ENCODE results near the gene ARMC12. TPM values are rescaled to one million over a fixed set of nuclear protein-coding genes. Genes with fewer than 3 reads are reported as not detected.

The ARMC12 gene
- total RNA-seq, 3 donors from 2014 or later (not counting 1 experiment from before 2014, with no cell fraction given): 0.59 to 1.5 (median 0.64) TPM

DNA sequence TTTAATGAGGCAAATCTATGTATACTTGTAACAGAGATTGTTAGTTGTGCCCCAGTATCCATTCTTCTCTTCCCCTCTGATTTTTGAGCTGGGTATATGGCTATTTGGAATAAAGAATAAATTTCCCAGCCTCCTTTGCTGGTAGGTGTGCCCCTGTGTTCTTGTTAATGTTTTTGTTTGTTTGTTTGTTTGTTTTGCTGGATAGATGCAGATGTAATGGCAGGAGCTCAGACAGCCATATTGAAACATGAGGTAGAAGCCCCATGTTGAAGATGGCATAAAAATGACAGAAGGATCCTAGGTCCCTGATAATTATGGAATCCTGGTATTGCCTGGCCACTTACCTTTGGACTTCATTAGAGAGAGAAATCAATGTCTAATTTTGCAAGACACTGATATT is 28.2 kb upstream of the ARMC12 start:
- ATAC-seq (no peak), DNase-seq (no peak)
- H3K4me1 ChIP-seq (ENCODE audit: control insufficient read depth, insufficient read depth, low read length): peaks cover 23% of the 10 kb centered on the region
- no peaks in the 10 kb centered on the region for H3K9me3 ChIP-seq (ENCODE audit: control insufficient read depth, insufficient read depth, low read length)
- H3K4me1 Mint-ChIP-seq: peaks cover 19 to 24% of the 10 kb centered on the region in 2 donors
- no peak overlapping the region for H3K27ac ChIP-seq (ENCODE audit: low read length)
- no peak overlapping the region for H3K27ac Mint-ChIP-seq
- TF ChIP-seq, protein P1, sequence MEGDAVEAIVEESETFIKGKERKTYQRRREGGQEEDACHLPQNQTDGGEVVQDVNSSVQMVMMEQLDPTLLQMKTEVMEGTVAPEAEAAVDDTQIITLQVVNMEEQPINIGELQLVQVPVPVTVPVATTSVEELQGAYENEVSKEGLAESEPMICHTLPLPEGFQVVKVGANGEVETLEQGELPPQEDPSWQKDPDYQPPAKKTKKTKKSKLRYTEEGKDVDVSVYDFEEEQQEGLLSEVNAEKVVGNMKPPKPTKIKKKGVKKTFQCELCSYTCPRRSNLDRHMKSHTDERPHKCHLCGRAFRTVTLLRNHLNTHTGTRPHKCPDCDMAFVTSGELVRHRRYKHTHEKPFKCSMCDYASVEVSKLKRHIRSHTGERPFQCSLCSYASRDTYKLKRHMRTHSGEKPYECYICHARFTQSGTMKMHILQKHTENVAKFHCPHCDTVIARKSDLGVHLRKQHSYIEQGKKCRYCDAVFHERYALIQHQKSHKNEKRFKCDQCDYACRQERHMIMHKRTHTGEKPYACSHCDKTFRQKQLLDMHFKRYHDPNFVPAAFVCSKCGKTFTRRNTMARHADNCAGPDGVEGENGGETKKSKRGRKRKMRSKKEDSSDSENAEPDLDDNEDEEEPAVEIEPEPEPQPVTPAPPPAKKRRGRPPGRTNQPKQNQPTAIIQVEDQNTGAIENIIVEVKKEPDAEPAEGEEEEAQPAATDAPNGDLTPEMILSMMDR (IDR thresholded peaks at IDR 0.05): no peak
- no peak overlapping the region for H3K4me3 Mint-ChIP-seq
- H3K4me3 ChIP-seq (ENCODE audit: low read length): no peak overlapping the region
- H3K36me3 ChIP-seq (ENCODE audit: control insufficient read depth, insufficient read depth, low read length): no peaks in the 10 kb centered on the region
- intact Hi-C loops (cut with micrococcal nuclease): no loop called here
- no peaks in the 10 kb centered on the region for H3K27me3 ChIP-seq (ENCODE audit: control insufficient read depth, insufficient read depth, low read length)
- no peaks in the 10 kb centered on the region for H3K9me3 Mint-ChIP-seq
- no peaks in the 10 kb centered on the region for H3K36me3 Mint-ChIP-seq
- no peaks in the 10 kb centered on the region for H3K27me3 Mint-ChIP-seq (ENCODE audit: low read depth in 2 of 2)

DNA sequence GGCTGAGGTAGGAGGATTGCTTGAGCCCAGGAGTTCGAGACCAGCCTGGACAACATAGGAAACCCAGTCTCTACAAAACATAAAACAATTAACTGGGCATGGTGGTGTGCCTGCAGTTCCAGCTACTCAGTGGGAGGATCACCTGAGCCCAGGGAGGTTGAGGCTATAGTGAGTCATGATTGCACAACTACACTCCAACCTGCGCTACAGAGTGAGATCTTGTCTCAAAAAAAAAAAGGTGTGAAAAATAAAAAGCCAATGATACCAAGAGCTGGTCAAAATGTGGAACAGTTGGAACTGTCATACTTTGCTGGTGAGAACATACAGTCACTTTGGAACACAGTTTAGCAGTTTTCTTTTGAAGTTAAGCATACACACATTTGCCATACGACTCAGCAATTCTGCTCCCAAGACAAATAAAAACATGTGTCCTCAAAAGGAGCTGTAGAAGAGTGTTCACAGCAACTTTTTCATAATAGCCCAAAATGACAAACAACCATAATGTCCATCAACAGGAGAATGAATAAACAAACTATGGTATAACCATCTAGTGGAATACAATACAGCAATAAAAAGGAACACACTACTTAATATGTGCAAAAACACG is 26.5 kb upstream of the ARMC12 start:
- H3K4me1 Mint-ChIP-seq: peaks cover 19% of the 10 kb centered on the region in 2 donors
- intact Hi-C loops (cut with micrococcal nuclease): loop anchor here (1.0 kb wide), 1 partner anchor 18 kb away; no protein-coding TSS in a partner anchor
- H3K4me3 Mint-ChIP-seq: peak overlapping the region; percentile 22
- 50% methylated on average over 3 of the region's 4 CpGs for WGBS (ENCODE audit: insufficient coverage)
- Histone ChIP-seq H3K4me3 (ENCODE audit: low read length) (no peak overlapping the region), H3K4me1 (ENCODE audit: control insufficient read depth, insufficient read depth, low read length) (peaks cover 23% of the 10 kb centered on the region), H3K27me3 (ENCODE audit: control insufficient read depth, insufficient read depth, low read length) (no peaks in the 10 kb centered on the region), H3K9me3 (ENCODE audit: control insufficient read depth, insufficient read depth, low read length) (no peaks in the 10 kb centered on the region), H3K27ac (ENCODE audit: low read length) (no peak overlapping the region), H3K36me3 (ENCODE audit: control insufficient read depth, insufficient read depth, low read length) (no peaks in the 10 kb centered on the region)
- H3K27me3 Mint-ChIP-seq (ENCODE audit: low read depth in 2 of 2): no peaks in the 10 kb centered on the region
- TF ChIP-seq, protein P1 (IDR thresholded peaks at IDR 0.05): no peak
- no peaks in the 10 kb centered on the region for H3K36me3 Mint-ChIP-seq
- H3K9me3 Mint-ChIP-seq: no peaks in the 10 kb centered on the region
- ATAC-seq: peak; percentile 80 to 96 (median 91)
- H3K27ac Mint-ChIP-seq: peak overlapping the region; percentile 18 to 36
- DNase-seq: peak in 1 of 2 donors; percentile 59

DNA sequence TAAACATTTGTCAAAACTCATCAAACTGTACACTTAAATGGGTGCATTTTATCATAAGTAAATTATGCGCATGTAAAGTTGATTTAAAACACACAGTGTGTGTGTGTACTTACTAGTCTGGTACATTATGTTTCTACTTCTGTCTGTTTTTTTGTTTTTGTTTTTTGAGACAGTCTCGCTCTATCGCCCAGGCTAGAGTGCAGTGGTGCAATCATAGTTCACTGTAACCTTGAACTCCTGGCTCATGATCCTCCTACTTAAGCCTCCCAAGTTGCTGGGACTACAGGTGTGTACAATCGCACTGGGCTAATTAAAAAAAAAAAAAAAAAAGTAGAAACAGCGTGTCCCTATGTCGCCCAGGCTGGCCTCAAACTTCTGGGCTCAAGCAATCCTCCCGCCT is 25.1 kb upstream of the ARMC12 start:
- no peaks in the 10 kb centered on the region for H3K27me3 Mint-ChIP-seq (ENCODE audit: low read depth in 2 of 2)
- H3K4me1 ChIP-seq (ENCODE audit: control insufficient read depth, insufficient read depth, low read length): peaks cover 23% of the 10 kb centered on the region

More for the DNA sequence above, 25.1 kb upstream of the ARMC12 start:
- Histone ChIP-seq H3K27me3 (ENCODE audit: control insufficient read depth, insufficient read depth, low read length) (no peaks in the 10 kb centered on the region), H3K36me3 (ENCODE audit: control insufficient read depth, insufficient read depth, low read length) (no peaks in the 10 kb centered on the region), H3K4me3 (ENCODE audit: low read length) (no peak overlapping the region), H3K9me3 (ENCODE audit: control insufficient read depth, insufficient read depth, low read length) (no peaks in the 10 kb centered on the region), H3K27ac (ENCODE audit: low read length) (no peak overlapping the region)
- H3K27ac Mint-ChIP-seq: no peak overlapping the region
- DNase-seq (no peak), ATAC-seq (no peak)
- TF ChIP-seq, protein P1 (IDR thresholded peaks at IDR 0.05): no peak
- intact Hi-C loops (cut with micrococcal nuclease): no loop called here
- no peak overlapping the region for H3K4me3 Mint-ChIP-seq
- no peaks in the 10 kb centered on the region for H3K9me3 Mint-ChIP-seq
- peaks cover 19 to 24% of the 10 kb centered on the region in 2 donors for H3K4me1 Mint-ChIP-seq
- 94% methylated on average over 7 of the region's 7 CpGs for WGBS (ENCODE audit: insufficient coverage)
- no peaks in the 10 kb centered on the region for H3K36me3 Mint-ChIP-seq
